Lung (tissue), 12 donors: ENCODE results near the gene BCL7C. TPM values are rescaled to one million over a fixed set of nuclear protein-coding genes. Genes with fewer than 3 reads are reported as not detected.
"Not testable (repeated sequence)": the region's sequence is repeated elsewhere in the genome, so short reads cannot be mapped to it uniquely, and the experiment has no call there.

ENCODE experiments used
- ATAC-seq: fragments of 200-7000 bp; cut with Tn5 transposase; one replicate; pipeline ENCODE4 v1.9.1; 2020; ENCODE audit warnings: moderate number of reproducible peaks; ENCODE audit not compliant: insufficient read depth, low FRiP score
- DNase-seq, 3 donors: peaks; one replicate each; pipeline ENCODE4 v3.0.0-alpha.2; 2013 to 2017
- H3K27ac ChIP-seq, 2 donors: one replicate each; pipeline ENCODE4 v1.5.1; 2013; ENCODE audit warnings: mild to moderate bottlenecking in 2 of 2, moderate library complexity in 2 of 2, control low read depth in 1 of 2, inconsistent platforms in 1 of 2, low read depth in 1 of 2, low read length in 1 of 2
- H3K27me3 ChIP-seq, 3 donors: one replicate each; pipeline ENCODE4 v1.5.1; 2013; ENCODE audit warnings: low read length in 2 of 3; ENCODE audit not compliant: control insufficient read depth in 3 of 3, insufficient read depth in 3 of 3
- H3K36me3 ChIP-seq, 4 donors: one replicate each; pipeline ENCODE4 v1.5.1; 2013; ENCODE audit warnings: low read length in 4 of 4, mild to moderate bottlenecking in 1 of 4, moderate library complexity in 1 of 4; ENCODE audit not compliant: control insufficient read depth in 4 of 4, insufficient read depth in 4 of 4
- H3K4me1 ChIP-seq, 5 donors: one replicate each; pipeline ENCODE4 v1.5.1; 2013; ENCODE audit warnings: low read length in 5 of 5, mild to moderate bottlenecking in 2 of 5, moderate library complexity in 1 of 5; ENCODE audit not compliant: control insufficient read depth in 5 of 5, insufficient read depth in 5 of 5
- H3K4me3 ChIP-seq: one replicate; pipeline ENCODE4 v1.5.1; 2013; ENCODE audit warnings: mild to moderate bottlenecking, control low read depth, moderate library complexity
- H3K9ac ChIP-seq, 2 donors: one replicate each; pipeline ENCODE4 v1.5.1; 2013; ENCODE audit warnings: low read length in 2 of 2, control low read depth in 1 of 2; ENCODE audit not compliant: insufficient read depth in 1 of 2
- H3K9me3 ChIP-seq, 4 donors: one replicate each; pipeline ENCODE4 v1.5.1; 2013; ENCODE audit warnings: low read length in 3 of 4, mild to moderate bottlenecking in 1 of 4, moderate library complexity in 1 of 4; ENCODE audit not compliant: control insufficient read depth in 4 of 4, insufficient read depth in 3 of 4
- WGBS, 2 donors: extraction: QIAGEN DNeasy Blood & Tissue Kit; methylation state at CpG; one replicate each; pipeline ENCODE4 v1.1.7; 2013; 5-methylcytosine and 5-hydroxymethylcytosine counted together
- polyA plus RNA-seq, 2 donors: library from polyadenylated mRNA; stranded (reverse); fragments of 200-250 nt; gene quantifications; one replicate each; pipeline ENCODE4 v1.2.1, GENCODE V29; 2013
- total RNA-seq, 2 donors: library from RNA; depleted of rRNA in 1 of 2; stranded (reverse); fragments of >200 nt in 1 of 2; gene quantifications; one replicate each; pipeline ENCODE4 v1.2.1, GENCODE V29; 2014 to 2021
- TF ChIP-seq, protein P1 (sequence below): IDR thresholded peaks from 2 replicates; pipeline ENCODE4 v1.5.1; 2012; ENCODE audit warnings: mild to moderate bottlenecking; ENCODE audit errors: control extremely low read depth, extremely low read depth
- donor health status: control.
- donor health status: control.
- donor health status: Bipolar disorder and iron deficiency.
- donor health status: healthy.
- donor health status: DM: yes; HTN: yes; CAD: no.

The BCL7C gene
- total and polyA plus RNA-seq, 4 donors = 18.2 to 51.8 (median 28.3) TPM

DNA sequence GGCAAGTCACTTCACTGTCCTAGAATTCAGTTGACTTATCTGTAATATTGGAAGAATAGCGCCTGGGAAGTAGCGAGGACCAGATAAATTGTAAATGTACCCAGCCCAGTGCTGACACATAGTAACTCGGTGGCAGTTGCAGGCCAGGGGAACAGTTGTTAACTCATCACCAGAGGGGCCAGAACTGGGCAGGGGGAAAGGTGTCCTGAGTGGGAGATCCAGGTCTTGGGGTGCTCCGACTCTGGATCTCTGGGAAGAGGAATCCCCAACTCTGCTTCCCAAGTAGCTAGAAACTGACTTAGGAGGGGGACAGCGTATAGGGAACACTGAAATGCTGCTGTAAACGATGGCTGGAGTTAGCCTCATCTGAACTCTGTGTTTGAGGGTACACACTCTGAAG lies 23.0 kb downstream of the BCL7C start:
- peaks cover 0 to 3% (median 2%) of the 10 kb centered on the region in 5 donors for H3K4me1 ChIP-seq
- no peak for ATAC-seq
- peaks cover 0 to 12% (median 3%) of the 10 kb centered on the region in 4 donors for H3K36me3 ChIP-seq
- DNase-seq = no peak
- no peak overlapping the region for H3K4me3 ChIP-seq
- TF ChIP-seq, protein P1, sequence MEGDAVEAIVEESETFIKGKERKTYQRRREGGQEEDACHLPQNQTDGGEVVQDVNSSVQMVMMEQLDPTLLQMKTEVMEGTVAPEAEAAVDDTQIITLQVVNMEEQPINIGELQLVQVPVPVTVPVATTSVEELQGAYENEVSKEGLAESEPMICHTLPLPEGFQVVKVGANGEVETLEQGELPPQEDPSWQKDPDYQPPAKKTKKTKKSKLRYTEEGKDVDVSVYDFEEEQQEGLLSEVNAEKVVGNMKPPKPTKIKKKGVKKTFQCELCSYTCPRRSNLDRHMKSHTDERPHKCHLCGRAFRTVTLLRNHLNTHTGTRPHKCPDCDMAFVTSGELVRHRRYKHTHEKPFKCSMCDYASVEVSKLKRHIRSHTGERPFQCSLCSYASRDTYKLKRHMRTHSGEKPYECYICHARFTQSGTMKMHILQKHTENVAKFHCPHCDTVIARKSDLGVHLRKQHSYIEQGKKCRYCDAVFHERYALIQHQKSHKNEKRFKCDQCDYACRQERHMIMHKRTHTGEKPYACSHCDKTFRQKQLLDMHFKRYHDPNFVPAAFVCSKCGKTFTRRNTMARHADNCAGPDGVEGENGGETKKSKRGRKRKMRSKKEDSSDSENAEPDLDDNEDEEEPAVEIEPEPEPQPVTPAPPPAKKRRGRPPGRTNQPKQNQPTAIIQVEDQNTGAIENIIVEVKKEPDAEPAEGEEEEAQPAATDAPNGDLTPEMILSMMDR = no peak
- no peak overlapping the region for H3K27ac ChIP-seq
- no peak overlapping the region for H3K9ac ChIP-seq
- WGBS, 2 donors = 93 to 95% methylated on average over 6 of the region's 6 CpGs
- H3K9me3 ChIP-seq = no peaks in the 10 kb centered on the region
- H3K27me3 ChIP-seq = no peaks in the 10 kb centered on the region

DNA sequence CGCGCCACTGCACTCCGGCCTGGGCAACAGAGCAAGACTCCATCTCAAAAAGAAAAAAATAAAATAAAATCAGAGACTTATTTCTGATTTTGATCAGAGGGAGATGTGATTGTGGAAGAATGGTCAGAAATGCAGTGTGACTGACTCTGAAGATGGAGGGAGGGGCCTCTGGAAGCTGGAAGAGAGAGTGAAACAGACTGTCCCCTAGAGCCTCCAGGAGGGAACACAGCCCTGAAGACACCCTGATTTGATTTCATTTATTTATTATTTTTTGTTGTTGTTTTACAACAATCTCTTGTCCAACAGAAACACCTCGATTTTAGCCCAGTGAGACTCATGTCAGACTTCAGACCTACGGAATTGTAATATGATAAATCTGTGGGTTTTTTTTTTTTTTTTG lies 26.1 kb downstream of the BCL7C start:
- Histone ChIP-seq H3K27me3 (no peaks in the 10 kb centered on the region), H3K27ac (no peak overlapping the region), H3K4me3 (no peak overlapping the region), H3K36me3 (peaks cover 0 to 13% (median 3%) of the 10 kb centered on the region in 4 donors), H3K9ac (no peak overlapping the region), H3K9me3 (no peaks in the 10 kb centered on the region), H3K4me1 (no peaks in the 10 kb centered on the region)
- 87 to 92% methylated on average over 5 of the region's 5 CpGs for WGBS, 2 donors
- ATAC-seq (no peak), DNase-seq (no peak)
- TF ChIP-seq, protein P1 = no peak

DNA sequence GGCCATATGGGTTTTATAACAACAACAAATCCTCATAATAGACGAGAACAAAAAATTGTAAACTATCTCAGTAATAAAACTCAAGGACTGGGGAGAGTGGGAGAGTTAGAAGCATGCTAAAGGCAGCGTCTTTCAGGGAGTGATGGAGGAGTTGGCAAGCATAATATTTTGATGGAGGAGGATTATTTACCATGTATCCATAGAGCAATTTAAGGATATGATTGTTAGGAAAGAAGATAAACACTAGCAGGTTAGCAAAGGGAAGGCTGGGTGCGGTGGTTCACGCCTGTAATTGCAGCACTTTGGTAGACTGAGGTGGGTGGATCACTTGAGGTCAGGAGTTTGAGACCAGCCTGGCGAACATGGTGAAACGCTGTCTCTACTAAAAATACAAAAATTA lies 27.8 kb downstream of the BCL7C start:
- TF ChIP-seq, protein P1 = no peak
- Histone ChIP-seq H3K36me3 (peaks cover 0 to 5% (median 0%) of the 10 kb centered on the region in 4 donors), H3K27me3 (no peaks in the 10 kb centered on the region), H3K27ac (no peak overlapping the region), H3K9me3 (no peaks in the 10 kb centered on the region), H3K4me3 (no peak overlapping the region), H3K4me1 (no peaks in the 10 kb centered on the region), H3K9ac (no peak overlapping the region)
- DNase-seq = no peak
- 83 to 84% methylated on average over 6 of the region's 6 CpGs for WGBS, 2 donors
- ATAC-seq = no peak

DNA sequence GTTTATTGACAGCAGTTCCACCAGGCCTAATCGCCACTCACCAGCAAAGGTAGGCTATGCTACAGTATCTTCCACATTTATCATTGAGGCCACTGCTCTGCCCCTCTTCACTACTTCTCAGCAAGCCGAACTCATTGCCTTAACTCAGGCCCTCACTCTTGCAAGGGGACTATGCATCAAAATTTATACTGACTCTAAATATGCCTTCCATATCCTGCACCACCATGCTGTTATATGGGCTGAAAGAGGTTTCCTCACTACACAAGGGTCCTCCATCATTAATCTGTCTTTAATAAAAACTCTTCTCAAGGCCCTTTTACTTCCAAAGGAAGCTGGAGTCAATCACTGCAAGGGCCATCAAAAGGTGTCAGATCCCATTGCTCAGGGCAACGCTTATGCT lies 30.7 kb downstream of the BCL7C start:
- not testable (repeated sequence) for DNase-seq, H3K27ac ChIP-seq, H3K36me3 ChIP-seq, H3K4me3 ChIP-seq, H3K27me3 ChIP-seq, H3K4me1 ChIP-seq, ATAC-seq, H3K9me3 ChIP-seq, H3K9ac ChIP-seq
- WGBS, 2 donors = 96 to 97% methylated on average over 3 of the region's 3 CpGs

DNA sequence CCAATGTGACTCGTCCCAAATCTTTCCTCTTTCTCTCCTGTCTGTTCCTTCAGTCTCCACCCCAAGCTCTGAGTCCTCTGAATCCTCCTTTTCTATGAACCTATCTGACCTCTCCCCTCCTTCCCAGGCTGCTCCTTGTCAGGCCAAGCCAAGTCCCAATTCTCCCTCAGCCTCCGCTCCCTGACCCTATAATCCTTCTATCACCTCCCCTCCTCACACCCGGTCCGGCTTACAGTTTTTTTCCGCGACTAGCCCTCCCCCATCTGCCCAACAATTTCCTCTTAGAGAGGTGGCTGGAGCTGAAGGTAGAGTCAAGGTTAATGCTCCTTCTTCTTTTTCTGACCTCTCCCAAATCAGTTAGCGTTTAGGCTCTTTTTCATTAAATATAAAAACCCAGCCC lies 33.1 kb downstream of the BCL7C start:
- not testable (repeated sequence) for H3K4me3 ChIP-seq, ATAC-seq, H3K36me3 ChIP-seq, H3K27me3 ChIP-seq, H3K27ac ChIP-seq, H3K9ac ChIP-seq, H3K4me1 ChIP-seq, H3K9me3 ChIP-seq, DNase-seq
- WGBS, 2 donors = 86 to 91% methylated on average over 7 of the region's 7 CpGs
